GM18502 (cell line): ENCODE results near the gene LARGE2.

Experiments
- ATAC-seq: cut with Tn5 transposase; IDR thresholded peaks from one replicate; pipeline ENCODE4 v1.9.1; 2021; ENCODE audit warnings: mild to moderate bottlenecking; ENCODE audit not compliant: unreplicated experiment, poor library complexity

The LARGE2 gene

DNA sequence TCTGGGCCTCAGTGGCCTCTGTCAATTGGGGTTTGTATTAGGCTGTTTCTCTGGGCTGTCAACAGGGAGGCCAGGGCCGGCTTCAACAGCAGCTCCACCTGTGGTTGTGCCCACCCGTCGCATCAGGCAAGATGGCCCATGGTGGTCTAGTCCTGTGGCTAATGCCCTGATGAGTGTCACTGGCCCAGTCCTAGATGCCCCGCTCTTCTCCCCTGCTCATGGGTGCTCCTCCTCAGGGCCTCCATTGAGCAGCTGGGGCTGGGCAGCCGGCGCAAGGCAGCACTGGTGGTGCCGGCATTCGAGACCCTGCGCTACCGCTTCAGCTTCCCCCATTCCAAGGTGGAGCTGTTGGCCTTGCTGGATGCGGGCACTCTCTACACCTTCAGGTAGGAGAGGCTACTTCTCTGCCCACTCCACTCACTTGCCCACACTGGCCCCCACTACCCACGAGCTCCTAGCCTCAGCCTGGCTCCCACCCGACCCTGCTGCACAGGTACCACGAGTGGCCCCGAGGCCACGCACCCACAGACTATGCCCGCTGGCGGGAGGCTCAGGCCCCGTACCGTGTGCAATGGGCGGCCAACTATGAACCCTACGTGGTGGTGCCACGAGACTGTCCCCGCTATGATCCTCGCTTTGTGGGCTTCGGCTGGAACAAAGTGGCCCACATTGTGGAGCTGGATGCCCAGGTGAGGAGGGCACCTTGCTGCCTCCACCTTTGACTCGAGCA is 5.4 kb downstream of the LARGE2 start:
- ATAC-seq: no peak

DNA sequence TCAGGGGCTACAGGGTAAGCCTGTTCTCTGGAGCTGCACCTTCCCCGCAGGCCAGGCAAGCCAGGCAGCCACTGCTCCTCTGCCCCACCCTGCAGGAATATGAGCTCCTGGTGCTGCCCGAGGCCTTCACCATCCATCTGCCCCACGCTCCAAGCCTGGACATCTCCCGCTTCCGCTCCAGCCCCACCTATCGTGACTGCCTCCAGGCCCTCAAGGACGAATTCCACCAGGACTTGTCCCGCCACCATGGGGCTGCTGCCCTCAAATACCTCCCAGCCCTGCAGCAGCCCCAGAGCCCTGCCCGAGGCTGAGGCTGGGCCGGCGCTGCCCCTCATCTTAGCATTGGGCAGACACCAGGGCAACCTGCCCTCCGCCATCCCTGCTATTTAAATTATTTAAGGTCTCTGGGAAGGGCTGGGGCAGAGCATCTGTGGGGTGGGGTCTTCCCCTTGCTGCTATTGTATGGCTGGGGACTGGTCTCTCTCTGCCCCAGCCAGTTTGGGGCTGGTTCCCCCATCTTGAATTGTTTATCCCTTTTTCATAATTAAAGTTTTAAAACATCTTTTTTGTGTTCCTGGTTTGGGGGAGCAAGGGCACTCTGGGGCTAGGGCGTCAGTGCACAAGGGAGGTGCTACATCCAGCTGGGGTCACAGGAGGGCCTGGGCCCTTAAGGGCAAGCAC is 6.2 kb downstream of the LARGE2 start:
- ATAC-seq: no peak

DNA sequence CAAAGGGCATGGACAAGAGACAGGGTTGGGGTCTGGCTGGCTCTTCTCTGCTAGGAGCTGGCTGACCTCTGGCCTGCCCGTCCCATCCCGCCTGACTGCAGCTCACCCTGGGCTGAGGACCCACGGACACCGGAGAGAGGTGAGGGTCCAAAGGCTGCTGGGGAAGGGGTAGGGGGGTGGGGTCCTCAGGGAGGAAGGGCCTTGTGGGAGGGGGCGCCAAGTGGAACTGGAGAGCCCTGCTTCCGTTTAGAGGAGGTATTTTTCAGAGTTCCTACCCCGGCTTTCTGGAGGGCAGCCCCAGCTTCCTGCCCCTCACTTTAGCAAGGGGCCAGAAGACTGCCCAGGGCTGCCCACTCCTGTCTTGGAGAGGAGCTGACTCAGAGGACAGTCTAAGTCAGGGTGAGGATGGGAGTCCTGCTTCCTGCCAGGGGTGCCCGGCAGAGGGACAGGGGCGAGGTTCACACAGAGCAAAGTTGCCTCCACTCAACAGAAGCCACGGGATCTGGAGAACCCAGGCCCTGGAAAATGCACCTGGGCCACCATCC is 7.1 kb downstream of the LARGE2 start:
- ATAC-seq: no peak

- ATAC-seq: peak; percentile 94
Measured at GRCh38 chr11:45930031-45930794, 7.8 kb downstream of the LARGE2 start.

DNA sequence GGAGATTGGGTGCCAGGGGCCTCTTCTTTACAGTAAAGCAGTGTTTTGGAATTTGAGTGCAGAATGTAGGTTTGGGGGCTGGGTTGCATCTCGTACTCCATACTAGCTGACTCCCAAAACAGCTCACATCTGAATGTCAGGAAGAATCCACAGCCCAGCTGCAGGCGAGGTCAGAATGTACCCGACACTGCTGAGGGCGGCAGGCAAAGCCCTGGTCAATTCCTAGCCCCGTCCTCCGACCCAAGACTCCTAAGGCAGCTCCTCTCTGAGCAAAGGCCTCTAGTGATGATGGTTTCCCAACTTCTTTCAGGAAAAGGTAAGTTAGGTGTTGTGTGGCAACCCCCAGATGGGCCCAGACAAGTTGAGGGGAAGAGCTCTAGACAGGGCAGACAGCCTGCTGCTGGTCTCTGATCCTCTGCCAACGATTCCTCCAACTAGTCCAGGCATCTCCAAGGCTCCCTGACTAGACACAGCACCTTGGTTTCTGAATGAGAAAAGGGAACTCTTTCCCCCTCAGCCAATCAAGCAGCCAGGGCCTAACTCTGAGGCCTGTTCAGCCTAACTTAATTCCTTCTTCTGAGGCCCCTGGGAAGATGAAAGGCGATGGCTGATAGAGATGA is 8.6 kb downstream of the LARGE2 start:
- ATAC-seq: no peak

- ATAC-seq: no peak
Measured at GRCh38 chr11:45931739-45932138, 9.3 kb downstream of the LARGE2 start.

- ATAC-seq: no peak
Measured at GRCh38 chr11:45932217-45932616, 9.8 kb downstream of the LARGE2 start.

- ATAC-seq: no peak
Measured at GRCh38 chr11:45933131-45933831, 10.8 kb downstream of the LARGE2 start.

DNA sequence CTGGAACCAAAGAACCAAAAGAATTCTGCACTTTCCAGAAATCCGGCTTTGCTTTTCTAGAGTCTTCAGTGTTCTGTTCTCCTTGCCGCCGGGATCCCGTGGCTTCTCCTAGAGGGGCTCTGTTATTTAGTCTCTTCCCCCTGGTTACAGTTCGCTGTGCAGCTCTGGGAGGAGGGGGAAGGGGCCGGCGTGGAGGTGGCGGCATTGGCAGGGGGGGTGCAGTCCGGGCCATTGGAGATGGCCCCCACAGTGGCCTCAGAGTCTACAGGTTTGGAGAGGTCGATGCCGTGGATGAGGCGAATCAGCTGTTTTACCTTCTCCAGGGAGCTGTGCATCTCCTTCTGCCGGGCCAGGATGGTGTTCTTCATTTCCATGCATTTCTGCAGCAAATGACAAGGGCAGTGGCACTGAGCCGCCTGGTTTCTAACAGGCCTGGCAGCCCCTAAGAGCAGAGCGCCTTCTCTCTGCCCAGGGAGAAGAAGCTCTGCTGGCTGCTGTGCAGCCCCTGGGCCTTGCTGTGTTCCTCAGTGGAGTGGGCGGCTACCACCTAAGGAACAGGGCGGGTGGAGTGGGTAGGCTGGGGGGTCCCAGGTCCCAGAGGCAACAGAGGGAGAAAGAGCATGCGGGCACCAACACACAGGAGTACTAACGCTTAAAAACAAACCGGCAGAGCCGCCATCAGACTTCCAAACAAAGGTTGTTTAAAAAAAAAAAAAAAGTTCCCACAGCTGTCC is 11.6 kb downstream of the LARGE2 start:
- no peak for ATAC-seq

- ATAC-seq: no peak
Measured at GRCh38 chr11:45934580-45935318, 12.3 kb downstream of the LARGE2 start.

DNA sequence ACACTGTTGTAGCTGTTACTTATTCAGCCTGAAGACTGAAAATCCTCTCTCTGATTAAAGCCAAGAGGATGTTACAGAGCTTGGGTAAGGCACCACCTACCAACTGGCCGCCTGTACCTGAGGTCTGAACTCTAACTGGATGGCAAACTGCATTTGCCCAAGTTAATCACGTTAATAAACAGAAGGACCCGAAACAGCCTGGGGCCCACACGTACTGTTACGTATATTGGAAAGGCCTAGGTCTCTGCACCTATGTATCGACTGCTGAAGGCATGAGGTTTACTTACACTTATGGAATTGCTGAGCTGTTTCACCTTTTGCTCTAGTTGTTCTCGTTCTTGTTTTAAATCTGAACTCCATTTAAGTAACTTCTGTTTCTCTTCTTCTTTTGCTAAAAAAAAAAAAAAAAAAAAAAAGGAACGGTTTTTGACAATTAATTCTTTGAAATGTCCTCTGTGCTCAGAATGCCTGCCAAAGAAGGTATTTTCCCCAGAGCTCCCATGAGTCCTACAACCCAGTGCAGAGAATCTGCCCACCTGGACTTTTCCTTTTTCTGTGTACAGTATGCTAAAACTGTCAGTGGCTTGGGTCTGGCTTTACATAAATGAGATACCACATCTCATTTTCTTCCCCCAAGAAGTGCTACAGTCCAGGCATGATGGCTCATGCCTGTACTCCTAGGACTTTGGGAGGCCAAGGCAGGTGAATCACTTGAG is 13.1 kb downstream of the LARGE2 start:
- ATAC-seq: no peak

DNA sequence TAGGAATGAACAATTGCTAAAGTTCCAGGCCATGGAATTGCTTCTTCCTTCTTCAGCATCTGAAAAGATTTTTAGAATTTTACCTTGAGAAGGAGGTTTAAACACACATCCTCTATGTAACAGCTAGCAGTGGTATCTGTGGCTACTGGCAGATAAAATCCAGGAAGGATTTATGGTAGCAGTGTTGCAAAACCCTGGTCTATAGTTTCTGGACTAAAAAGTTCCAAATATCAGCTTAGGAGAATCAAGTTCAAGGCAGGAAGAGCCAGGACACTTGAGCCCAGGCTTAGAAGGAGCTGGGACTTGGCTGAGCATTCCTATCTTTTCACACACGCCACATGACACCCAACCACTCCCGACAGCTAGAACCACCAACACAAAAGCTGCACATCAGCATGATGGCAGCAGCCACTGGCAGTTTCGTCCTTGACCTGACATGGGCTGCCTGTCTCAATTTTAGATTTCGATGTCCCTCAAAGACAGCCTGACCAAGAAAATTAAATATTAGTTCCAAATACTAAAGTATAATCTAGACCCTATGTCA is 14.1 kb downstream of the LARGE2 start:
- no peak for ATAC-seq

GRCh38 chr11:45937916-45938315 is 15.5 kb downstream of the LARGE2 start:
- no peak for ATAC-seq

DNA sequence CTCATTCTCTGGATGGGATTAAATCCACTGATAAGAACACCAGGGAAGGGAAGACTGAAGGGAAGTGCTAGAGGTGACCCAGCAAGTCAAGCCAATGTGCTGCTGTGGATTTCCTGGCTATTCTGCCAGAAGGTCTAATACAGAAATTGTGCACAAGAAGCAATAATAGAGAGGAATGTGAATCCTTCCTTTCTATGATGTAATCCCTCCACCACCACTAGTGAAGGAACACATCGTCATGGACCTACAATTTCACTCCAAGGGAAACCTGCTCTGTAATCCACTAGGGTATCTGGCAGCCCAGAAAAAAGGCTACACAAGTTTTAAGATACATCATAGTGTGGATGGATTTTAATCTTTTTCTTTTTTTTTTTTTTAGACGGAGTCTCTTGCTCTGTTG is 17.4 kb downstream of the LARGE2 start:
- no peak for ATAC-seq

- no peak for ATAC-seq
Measured at GRCh38 chr11:45941285-45941684, 18.8 kb downstream of the LARGE2 start.

- ATAC-seq: no peak
Measured at GRCh38 chr11:45942381-45942780, 19.9 kb downstream of the LARGE2 start.

- ATAC-seq: no peak
Measured at GRCh38 chr11:45945397-45945999, 23.0 kb downstream of the LARGE2 start.
